IMR-90 (cell line): Measurements from ENCODE around the gene URB2.

Experiments
- BHLHE40 ChIP-seq: fragments of 150-350 bp; IDR thresholded peaks from 2 replicates; pipeline ENCODE4 v1.6.1; 2016; ENCODE audit warnings: mild to moderate bottlenecking, low read depth, low read length
- CEBPB ChIP-seq: IDR thresholded peaks from 2 replicates; pipeline ENCODE4 v1.6.1; 2012; ENCODE audit warnings: low read depth, low read length, improper control_type of control experiment
- CHD1 ChIP-seq: IDR thresholded peaks from 2 replicates; pipeline ENCODE4 v1.6.1; 2012; ENCODE audit warnings: low read depth, low read length, improper control_type of control experiment
- FOS ChIP-seq: fragments of 150-350 bp; IDR thresholded peaks from 2 replicates; pipeline ENCODE4 v1.6.1; 2016; ENCODE audit warnings: low read depth, low read length
- MAFK ChIP-seq: IDR thresholded peaks from 2 replicates; pipeline ENCODE4 v1.6.1; 2012; ENCODE audit warnings: low read depth, low read length, improper control_type of control experiment
- MXI1 ChIP-seq: IDR thresholded peaks from 2 replicates; pipeline ENCODE4 v1.6.1; 2012; ENCODE audit warnings: low read depth, mild to moderate bottlenecking, low read length, moderate library complexity, borderline replicate concordance
- POLR2A ChIP-seq: IDR thresholded peaks from 2 replicates; pipeline ENCODE4 v1.6.1; 2012; ENCODE audit warnings: mild to moderate bottlenecking, low read depth, low read length
- RCOR1 ChIP-seq: IDR thresholded peaks from 2 replicates; pipeline ENCODE4 v1.6.1; 2012; ENCODE audit warnings: mild to moderate bottlenecking, low read length, improper control_type of control experiment; ENCODE audit not compliant: insufficient replicate concordance
- RFX5 ChIP-seq: IDR thresholded peaks from 2 replicates; pipeline ENCODE4 v1.8.0; 2012; ENCODE audit warnings: low read depth, mild to moderate bottlenecking, low read length, moderate library complexity
- TF ChIP-seq, protein P1 (sequence below): conservative IDR thresholded peaks from 2 replicates; pipeline ENCODE4 v1.5.1; 2012; ENCODE audit warnings: mild to moderate bottlenecking, low read depth, low read length, improper control_type of control experiment

DNA sequence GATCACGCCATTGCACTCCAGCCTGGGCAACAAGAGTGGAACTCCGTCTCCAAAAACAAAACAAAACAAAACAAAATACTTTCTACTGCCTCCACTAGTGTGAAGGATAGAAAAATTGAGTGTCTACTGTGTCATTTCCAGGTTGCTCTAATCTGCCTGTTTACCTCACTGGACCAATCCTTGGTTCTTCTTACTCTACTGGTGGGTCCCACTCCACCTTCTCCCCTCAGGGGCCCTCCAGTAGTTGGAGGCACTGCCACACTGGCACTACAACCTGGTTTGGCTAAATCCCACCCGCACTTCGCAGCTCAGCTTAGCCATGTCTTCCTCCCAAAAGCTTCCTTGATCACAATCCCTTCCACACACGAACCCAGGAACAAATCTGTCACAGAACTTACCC is 2.8 kb upstream of the URB2 start:
- TF ChIP-seq POLR2A = no peak
- TF ChIP-seq, protein P1, sequence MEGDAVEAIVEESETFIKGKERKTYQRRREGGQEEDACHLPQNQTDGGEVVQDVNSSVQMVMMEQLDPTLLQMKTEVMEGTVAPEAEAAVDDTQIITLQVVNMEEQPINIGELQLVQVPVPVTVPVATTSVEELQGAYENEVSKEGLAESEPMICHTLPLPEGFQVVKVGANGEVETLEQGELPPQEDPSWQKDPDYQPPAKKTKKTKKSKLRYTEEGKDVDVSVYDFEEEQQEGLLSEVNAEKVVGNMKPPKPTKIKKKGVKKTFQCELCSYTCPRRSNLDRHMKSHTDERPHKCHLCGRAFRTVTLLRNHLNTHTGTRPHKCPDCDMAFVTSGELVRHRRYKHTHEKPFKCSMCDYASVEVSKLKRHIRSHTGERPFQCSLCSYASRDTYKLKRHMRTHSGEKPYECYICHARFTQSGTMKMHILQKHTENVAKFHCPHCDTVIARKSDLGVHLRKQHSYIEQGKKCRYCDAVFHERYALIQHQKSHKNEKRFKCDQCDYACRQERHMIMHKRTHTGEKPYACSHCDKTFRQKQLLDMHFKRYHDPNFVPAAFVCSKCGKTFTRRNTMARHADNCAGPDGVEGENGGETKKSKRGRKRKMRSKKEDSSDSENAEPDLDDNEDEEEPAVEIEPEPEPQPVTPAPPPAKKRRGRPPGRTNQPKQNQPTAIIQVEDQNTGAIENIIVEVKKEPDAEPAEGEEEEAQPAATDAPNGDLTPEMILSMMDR = no peak
- TF ChIP-seq BHLHE40 = no peak
- no peak for TF ChIP-seq CHD1
- TF ChIP-seq MAFK = no peak
- TF ChIP-seq MXI1 = no peak
- TF ChIP-seq FOS = no peak
- TF ChIP-seq RFX5 = no peak
- TF ChIP-seq RCOR1 = no peak
- TF ChIP-seq CEBPB = no peak
